Measurements from ENCODE around the gene AKAP6.

DNA sequence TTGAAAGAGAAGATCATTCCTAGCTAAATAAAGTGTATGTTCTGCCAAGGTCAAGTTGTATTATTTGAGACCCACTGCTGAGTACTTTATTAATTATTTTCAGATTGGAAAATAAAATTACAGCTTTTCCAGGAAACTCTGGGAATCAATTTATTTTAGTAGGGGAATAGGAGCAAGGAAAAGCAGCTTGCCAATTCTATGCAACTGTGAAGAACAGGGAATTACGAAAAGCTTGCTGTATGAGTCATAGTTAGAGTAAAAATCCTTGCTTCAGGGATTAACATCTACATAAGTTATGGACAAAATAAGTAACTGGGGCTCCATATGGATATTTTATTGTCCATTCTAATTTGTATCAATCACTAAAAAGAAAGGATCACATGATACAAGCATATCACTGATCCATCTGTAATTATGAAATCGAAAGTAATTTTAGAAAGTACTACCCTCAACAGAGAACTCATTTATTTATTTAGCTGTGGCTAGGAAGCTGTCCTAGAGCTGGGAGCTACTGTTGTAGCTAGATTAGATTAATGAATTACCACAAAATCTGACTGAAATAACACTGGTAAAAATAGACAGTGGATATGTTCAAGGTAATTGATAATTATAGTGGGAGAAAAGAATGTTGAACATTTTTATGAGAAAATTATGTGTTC lies 306.1 kb downstream of the AKAP6 start:
- TF ChIP-seq, protein P1, sequence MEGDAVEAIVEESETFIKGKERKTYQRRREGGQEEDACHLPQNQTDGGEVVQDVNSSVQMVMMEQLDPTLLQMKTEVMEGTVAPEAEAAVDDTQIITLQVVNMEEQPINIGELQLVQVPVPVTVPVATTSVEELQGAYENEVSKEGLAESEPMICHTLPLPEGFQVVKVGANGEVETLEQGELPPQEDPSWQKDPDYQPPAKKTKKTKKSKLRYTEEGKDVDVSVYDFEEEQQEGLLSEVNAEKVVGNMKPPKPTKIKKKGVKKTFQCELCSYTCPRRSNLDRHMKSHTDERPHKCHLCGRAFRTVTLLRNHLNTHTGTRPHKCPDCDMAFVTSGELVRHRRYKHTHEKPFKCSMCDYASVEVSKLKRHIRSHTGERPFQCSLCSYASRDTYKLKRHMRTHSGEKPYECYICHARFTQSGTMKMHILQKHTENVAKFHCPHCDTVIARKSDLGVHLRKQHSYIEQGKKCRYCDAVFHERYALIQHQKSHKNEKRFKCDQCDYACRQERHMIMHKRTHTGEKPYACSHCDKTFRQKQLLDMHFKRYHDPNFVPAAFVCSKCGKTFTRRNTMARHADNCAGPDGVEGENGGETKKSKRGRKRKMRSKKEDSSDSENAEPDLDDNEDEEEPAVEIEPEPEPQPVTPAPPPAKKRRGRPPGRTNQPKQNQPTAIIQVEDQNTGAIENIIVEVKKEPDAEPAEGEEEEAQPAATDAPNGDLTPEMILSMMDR (IDR thresholded peaks at IDR 0.05): no peak
- no peak for TF ChIP-seq POLR2A (IDR thresholded peaks at IDR 0.05)

Measured in right lobe of liver (tissue), 4 donors.